OCI-LY1 (cell line): ENCODE results near the gene SELENOV.

Source experiments
- EZH2 ChIP-seq: fragments of 200-600 bp; sonication (generic), shearing (Covaris generic); IDR thresholded peaks from 2 replicates; pipeline ENCODE4 v1.8.0; 2017; ENCODE audit warnings: borderline replicate concordance, mixed run types, mild to moderate bottlenecking, antibody characterized with exemption, low read length, moderate library complexity, mixed read lengths
- TF ChIP-seq, protein P1 (sequence below): fragments of 200-600 bp; sonication (generic), shearing (Covaris generic); IDR thresholded peaks from 2 replicates; pipeline ENCODE4 v1.5.1; 2017; ENCODE audit warnings: mild to moderate bottlenecking, antibody characterized with exemption, low read length, moderate library complexity, mixed read lengths

DNA sequence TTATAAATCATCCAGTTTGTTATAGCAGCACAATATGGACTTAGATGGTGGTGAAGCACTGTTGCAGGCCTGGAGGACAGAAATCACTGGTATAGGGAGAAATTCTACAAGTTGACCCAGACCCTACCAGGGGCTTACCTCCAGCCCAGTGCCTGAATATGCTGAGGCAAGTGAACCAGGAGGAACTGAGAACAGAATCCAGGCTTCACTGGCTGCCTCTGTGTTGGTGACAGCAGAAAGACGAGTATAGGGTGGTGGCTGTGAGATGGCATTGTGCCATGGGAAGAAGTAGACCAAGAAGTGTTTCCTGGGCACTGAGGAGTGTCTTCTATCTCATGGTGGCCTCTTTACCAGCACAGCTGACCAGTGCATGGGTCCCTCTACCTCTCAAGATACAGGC is 40.9 kb downstream of the SELENOV start:
- TF ChIP-seq, protein P1, sequence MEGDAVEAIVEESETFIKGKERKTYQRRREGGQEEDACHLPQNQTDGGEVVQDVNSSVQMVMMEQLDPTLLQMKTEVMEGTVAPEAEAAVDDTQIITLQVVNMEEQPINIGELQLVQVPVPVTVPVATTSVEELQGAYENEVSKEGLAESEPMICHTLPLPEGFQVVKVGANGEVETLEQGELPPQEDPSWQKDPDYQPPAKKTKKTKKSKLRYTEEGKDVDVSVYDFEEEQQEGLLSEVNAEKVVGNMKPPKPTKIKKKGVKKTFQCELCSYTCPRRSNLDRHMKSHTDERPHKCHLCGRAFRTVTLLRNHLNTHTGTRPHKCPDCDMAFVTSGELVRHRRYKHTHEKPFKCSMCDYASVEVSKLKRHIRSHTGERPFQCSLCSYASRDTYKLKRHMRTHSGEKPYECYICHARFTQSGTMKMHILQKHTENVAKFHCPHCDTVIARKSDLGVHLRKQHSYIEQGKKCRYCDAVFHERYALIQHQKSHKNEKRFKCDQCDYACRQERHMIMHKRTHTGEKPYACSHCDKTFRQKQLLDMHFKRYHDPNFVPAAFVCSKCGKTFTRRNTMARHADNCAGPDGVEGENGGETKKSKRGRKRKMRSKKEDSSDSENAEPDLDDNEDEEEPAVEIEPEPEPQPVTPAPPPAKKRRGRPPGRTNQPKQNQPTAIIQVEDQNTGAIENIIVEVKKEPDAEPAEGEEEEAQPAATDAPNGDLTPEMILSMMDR: no peak
- TF ChIP-seq EZH2: no peak
